ENCODE results near the gene AP3B1. TPM values are rescaled to one million over a fixed set of nuclear protein-coding genes. Genes with fewer than 3 reads are reported as not detected.

AP3B1 gene
- total and polyA plus RNA-seq, 2 donors (not counting 1 experiment from before 2014, with no cell fraction given) = 26.8 to 58.9 TPM

- no peaks in the 10 kb centered on the region for H3K4me1 Mint-ChIP-seq
- 100% methylated on average over 1 of the region's 3 CpGs for WGBS (ENCODE audit: insufficient coverage)
- ATAC-seq (ENCODE audit: low read depth) = no peak
- intact Hi-C loops (cut with micrococcal nuclease) = no loop called here
- ChIA-PET POLR2A (no interaction called here), CTCF (interaction anchor here (1.5 kb wide), 1 partner anchor 33 kb away, joined by 4 read pairs; no protein-coding TSS in a partner anchor)
- Histone ChIP-seq H3K36me3 (replicated peaks in 1 of 2; ENCODE audit: control extremely low read depth in 1 of 2, control insufficient read depth in 1 of 2, extremely low read depth in 1 of 2, insufficient read depth in 2 of 2, low read length in 1 of 2) (peaks cover 5 to 7% of the 10 kb centered on the region in 2 experiments), H4K20me1 (ENCODE audit: control insufficient read depth, insufficient read depth, low read length, poor library complexity, severe bottlenecking) (peaks cover 17% of the 10 kb centered on the region), H2AFZ (ENCODE audit: insufficient read depth, low read depth, low read length, poor library complexity, severe bottlenecking) (no peak overlapping the region), H3K27ac (ENCODE audit: low read length in 2 of 2) (no peak overlapping the region), H3K4me2 (replicated peaks; ENCODE audit: low read depth, low read length, poor library complexity, severe bottlenecking) (no peak overlapping the region), H3K4me3 (ENCODE audit: control extremely low read depth in 1 of 5, extremely low read depth in 1 of 5, insufficient read depth in 1 of 5, low read depth in 2 of 5, low read length in 4 of 5) (no peak overlapping the region), H3K27me3 (replicated peaks in 1 of 4; ENCODE audit: control extremely low read depth in 1 of 4, control insufficient read depth in 3 of 4, insufficient read depth in 4 of 4, low read length in 3 of 4) (no peaks in the 10 kb centered on the region), H3K9me3 (ENCODE audit: control extremely low read depth in 1 of 3, control insufficient read depth in 2 of 3, insufficient read depth in 1 of 3, low read length in 2 of 3) (no peaks in the 10 kb centered on the region), H3K9ac (ENCODE audit: low read length) (no peak overlapping the region), H3K79me2 (ENCODE audit: control insufficient read depth, insufficient read depth, low read length) (peaks cover 10% of the 10 kb centered on the region), H3K4me1 (ENCODE audit: control insufficient read depth in 2 of 2, insufficient read depth in 2 of 2, low read length in 2 of 2) (no peaks in the 10 kb centered on the region)
- no peaks in the 10 kb centered on the region for H3K9me3 Mint-ChIP-seq (ENCODE audit: insufficient read depth)
- TF ChIP-seq CTCF (IDR thresholded peaks at IDR 0.05) (no peak), EZH2 (IDR thresholded peaks at IDR 0.05; ENCODE audit: borderline replicate concordance, insufficient read depth, low read depth, low read length, poor library complexity, severe bottlenecking) (no peak)
- no peak overlapping the region for H3K27ac Mint-ChIP-seq
- DNase-seq = no peak
- H3K27me3 Mint-ChIP-seq = no peaks in the 10 kb centered on the region
- H3K4me3 Mint-ChIP-seq = no peak overlapping the region
Observed at GRCh38 chr5:78235289-78235688, 59.2 kb downstream of the AP3B1 start.

- intact Hi-C loops (cut with micrococcal nuclease) = no loop called here
- peaks cover 17% of the 10 kb centered on the region for H4K20me1 ChIP-seq (ENCODE audit: control insufficient read depth, insufficient read depth, low read length, poor library complexity, severe bottlenecking)
- no peak overlapping the region for H3K27ac ChIP-seq (ENCODE audit: low read length in 2 of 2)
- no peak overlapping the region for H3K9ac ChIP-seq (ENCODE audit: low read length)
- ATAC-seq (ENCODE audit: low read depth) (no peak), DNase-seq (no peak)
- Mint-ChIP-seq H3K27me3 (no peaks in the 10 kb centered on the region), H3K9me3 (ENCODE audit: insufficient read depth) (no peaks in the 10 kb centered on the region), H3K4me1 (peaks cover 1% of the 10 kb centered on the region), H3K27ac (no peak overlapping the region), H3K4me3 (no peak overlapping the region)
- peaks cover 5% of the 10 kb centered on the region in 2 experiments for H3K36me3 ChIP-seq (replicated peaks in 1 of 2; ENCODE audit: control extremely low read depth in 1 of 2, control insufficient read depth in 1 of 2, extremely low read depth in 1 of 2, insufficient read depth in 2 of 2, low read length in 1 of 2)
- H2AFZ ChIP-seq (ENCODE audit: insufficient read depth, low read depth, low read length, poor library complexity, severe bottlenecking) = no peak overlapping the region
- TF ChIP-seq EZH2 (IDR thresholded peaks at IDR 0.05; ENCODE audit: borderline replicate concordance, insufficient read depth, low read depth, low read length, poor library complexity, severe bottlenecking) (no peak), CTCF (IDR thresholded peaks at IDR 0.05) (no peak)
- no peaks in the 10 kb centered on the region for H3K4me1 ChIP-seq (ENCODE audit: control insufficient read depth in 2 of 2, insufficient read depth in 2 of 2, low read length in 2 of 2)
- ChIA-PET POLR2A (no interaction called here), CTCF (interaction anchor here (1.5 kb wide), 1 partner anchor 34 kb away, joined by 4 read pairs; no protein-coding TSS in a partner anchor)
- H3K27me3 ChIP-seq (replicated peaks in 1 of 4; ENCODE audit: control extremely low read depth in 1 of 4, control insufficient read depth in 3 of 4, insufficient read depth in 4 of 4, low read length in 3 of 4) = no peaks in the 10 kb centered on the region
- no peak overlapping the region for H3K4me2 ChIP-seq (replicated peaks; ENCODE audit: low read depth, low read length, poor library complexity, severe bottlenecking)
- peaks cover 10% of the 10 kb centered on the region for H3K79me2 ChIP-seq (ENCODE audit: control insufficient read depth, insufficient read depth, low read length)
- H3K4me3 ChIP-seq (ENCODE audit: control extremely low read depth in 1 of 5, extremely low read depth in 1 of 5, insufficient read depth in 1 of 5, low read depth in 2 of 5, low read length in 4 of 5) = no peak overlapping the region
- H3K9me3 ChIP-seq (ENCODE audit: control extremely low read depth in 1 of 3, control insufficient read depth in 2 of 3, insufficient read depth in 1 of 3, low read length in 2 of 3) = no peaks in the 10 kb centered on the region
- 100% methylated on average over 1 of the region's 1 CpG for WGBS (ENCODE audit: insufficient coverage)
Observed at GRCh38 chr5:78234804-78235203, 59.7 kb downstream of the AP3B1 start.
